ENCODE measurements around the gene OLIG1.

Gene OLIG1

DNA sequence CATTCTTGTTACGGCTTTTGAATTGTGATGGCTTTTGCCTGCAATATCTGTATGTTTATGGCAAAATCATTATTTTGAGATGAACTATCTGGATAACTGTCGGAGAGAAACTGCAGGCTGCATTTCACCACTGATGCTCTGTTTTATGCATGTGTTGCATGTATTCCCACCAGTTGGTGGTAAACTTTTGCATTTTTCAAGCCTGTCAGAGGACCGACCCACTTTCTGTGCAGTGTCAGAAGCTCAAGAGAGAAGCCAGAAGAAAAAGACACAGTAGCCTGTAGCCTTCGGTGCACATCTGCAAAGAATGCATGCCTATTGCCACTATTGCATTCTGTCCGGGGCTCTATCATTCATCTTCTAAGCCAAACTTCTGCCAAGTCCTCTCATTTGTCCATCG, 41.6 kb downstream of the OLIG1 start:
- no peak overlapping the region for H3K27ac ChIP-seq
- TF ChIP-seq, protein P1, sequence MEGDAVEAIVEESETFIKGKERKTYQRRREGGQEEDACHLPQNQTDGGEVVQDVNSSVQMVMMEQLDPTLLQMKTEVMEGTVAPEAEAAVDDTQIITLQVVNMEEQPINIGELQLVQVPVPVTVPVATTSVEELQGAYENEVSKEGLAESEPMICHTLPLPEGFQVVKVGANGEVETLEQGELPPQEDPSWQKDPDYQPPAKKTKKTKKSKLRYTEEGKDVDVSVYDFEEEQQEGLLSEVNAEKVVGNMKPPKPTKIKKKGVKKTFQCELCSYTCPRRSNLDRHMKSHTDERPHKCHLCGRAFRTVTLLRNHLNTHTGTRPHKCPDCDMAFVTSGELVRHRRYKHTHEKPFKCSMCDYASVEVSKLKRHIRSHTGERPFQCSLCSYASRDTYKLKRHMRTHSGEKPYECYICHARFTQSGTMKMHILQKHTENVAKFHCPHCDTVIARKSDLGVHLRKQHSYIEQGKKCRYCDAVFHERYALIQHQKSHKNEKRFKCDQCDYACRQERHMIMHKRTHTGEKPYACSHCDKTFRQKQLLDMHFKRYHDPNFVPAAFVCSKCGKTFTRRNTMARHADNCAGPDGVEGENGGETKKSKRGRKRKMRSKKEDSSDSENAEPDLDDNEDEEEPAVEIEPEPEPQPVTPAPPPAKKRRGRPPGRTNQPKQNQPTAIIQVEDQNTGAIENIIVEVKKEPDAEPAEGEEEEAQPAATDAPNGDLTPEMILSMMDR (IDR thresholded peaks at IDR 0.05), result no peak
- no peak for TF ChIP-seq ZFX (IDR thresholded peaks at IDR 0.05; ENCODE audit: borderline replicate concordance)

DNA sequence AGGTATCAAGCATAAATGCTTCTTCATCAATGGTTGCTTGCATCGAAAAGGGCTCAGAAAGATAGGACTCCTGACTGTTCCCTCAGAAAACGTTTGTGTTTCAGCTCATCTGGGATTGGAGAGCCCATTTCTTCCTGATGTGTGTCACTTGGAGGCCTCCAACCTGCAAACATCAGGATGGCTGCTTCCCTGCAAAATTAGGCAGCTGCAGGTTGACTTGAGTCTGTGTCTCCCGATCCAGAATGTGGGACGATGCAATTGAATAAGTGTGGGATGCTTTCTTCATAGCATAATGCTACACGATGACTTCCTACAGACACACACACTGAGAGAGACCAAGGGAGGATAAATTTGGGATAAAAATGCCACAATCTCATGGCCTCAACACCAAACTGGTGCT, 42.2 kb downstream of the OLIG1 start:
- no peak overlapping the region for H3K27ac ChIP-seq
- TF ChIP-seq, protein P1 (IDR thresholded peaks at IDR 0.05), result no peak
- TF ChIP-seq ZFX (IDR thresholded peaks at IDR 0.05; ENCODE audit: borderline replicate concordance), result no peak

DNA sequence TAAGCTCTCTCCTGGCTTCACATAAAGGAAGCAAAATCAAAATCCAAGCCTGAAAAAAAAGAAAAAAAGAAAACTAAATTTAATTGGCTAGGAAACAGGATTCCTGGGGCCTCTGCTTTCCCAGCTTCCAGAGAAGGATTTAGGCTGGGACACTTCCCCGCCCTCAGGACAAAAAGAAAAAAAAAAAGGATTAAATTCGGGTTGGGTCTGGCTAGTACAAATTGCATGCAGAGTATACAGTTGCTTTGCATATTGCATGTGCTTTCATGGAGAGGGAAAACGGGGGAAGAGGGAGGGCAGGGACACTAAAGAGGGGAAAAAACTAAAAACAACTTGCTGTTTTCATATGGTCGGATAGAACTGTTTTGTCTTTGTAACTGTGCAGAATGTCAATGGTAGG, 42.7 kb downstream of the OLIG1 start:
- no peak overlapping the region for H3K27ac ChIP-seq
- TF ChIP-seq ZFX (IDR thresholded peaks at IDR 0.05; ENCODE audit: borderline replicate concordance), result no peak
- TF ChIP-seq, protein P1 (IDR thresholded peaks at IDR 0.05), result no peak

DNA sequence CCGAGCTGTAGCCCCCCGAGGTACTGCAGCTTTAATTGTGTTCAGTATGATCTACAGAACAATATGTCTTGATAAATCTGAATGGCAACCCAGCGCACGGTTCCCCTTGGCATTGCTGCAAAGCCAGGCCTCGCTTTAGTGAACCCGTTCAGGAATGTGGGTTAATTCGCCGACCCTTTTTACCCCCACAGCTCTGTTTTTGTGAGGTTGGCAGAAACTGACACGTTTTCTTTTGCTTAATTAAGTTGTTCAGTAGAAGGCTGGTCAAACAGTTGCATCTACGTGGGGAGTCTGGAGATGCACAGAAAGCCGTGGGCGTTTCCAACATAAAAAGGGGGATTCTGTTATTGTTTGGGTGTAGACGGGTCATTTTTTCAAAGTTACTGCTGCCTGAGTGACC, 43.2 kb downstream of the OLIG1 start:
- TF ChIP-seq ZFX (IDR thresholded peaks at IDR 0.05; ENCODE audit: borderline replicate concordance), result no peak
- TF ChIP-seq, protein P1 (IDR thresholded peaks at IDR 0.05), result no peak

DNA sequence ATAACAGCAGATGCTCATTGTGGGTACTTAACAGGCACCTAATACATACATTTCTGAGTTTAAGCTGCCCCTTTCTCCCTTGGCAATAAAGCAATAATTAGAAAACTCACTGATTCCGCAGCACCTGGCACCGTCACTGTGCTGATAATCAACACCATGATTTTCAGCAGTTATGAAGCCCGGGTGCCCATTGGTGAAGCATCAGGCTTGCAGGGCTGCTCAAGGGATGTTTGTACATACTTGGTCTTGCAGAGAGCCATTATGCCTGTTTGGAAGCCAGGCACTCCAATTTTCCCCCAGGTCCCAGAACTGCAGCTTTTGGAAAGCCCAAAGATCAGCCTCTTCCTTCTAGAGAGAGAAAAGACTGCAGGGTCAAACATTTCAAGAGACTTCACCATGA, 44.3 kb downstream of the OLIG1 start:
- H3K27ac ChIP-seq, result no peak overlapping the region
- TF ChIP-seq, protein P1 (IDR thresholded peaks at IDR 0.05), result no peak
- no peak for TF ChIP-seq ZFX (IDR thresholded peaks at IDR 0.05; ENCODE audit: borderline replicate concordance)

More for the DNA sequence above, 43.2 kb downstream of the OLIG1 start:
- no peak overlapping the region for H3K27ac ChIP-seq

DNA sequence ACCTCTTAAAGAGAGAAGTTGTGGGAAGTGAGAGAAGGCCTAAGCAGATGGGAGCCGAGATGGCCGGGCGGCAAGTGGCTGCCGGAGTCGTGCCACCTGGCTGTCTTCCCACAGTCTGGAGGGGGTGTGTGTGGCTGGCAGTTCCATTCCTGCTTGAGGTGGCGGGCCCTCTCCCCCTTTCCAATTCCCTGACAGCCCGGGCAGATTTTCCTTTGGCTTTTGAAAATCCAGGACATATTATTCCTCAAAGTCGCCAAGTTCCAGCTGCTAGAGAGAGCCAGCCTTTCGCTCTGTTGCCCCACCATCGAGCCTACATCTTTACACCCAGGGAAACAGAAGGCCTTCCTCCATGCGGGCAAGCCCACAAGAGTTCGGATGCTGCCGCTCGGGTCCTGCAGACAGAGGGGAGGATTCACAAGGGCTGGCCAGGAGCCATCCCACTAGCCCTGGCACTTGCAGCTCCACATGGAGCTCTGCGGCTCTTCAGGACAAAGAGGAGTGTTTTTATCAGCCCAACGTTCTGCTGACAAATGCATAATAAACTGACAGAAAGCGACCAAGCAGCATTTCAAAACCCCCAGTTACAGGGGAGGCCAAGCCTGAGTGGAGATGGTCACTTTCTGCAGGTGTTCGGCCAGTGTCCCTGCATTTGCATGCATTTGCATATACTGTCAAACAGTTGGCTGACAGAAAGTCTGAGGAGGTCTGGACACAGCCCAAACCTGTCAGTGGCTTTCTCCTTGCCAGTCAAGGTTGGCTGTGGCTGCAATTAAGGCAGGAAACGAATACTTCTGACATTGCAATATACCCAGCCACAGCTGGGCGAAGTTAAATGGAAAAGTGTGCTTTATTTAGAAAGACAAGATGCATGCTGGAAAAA, 45.9 kb downstream of the OLIG1 start:
- no peak overlapping the region for H3K27ac ChIP-seq
- TF ChIP-seq, protein P1 (IDR thresholded peaks at IDR 0.05), result no peak
- no peak for TF ChIP-seq ZFX (IDR thresholded peaks at IDR 0.05; ENCODE audit: borderline replicate concordance)

DNA sequence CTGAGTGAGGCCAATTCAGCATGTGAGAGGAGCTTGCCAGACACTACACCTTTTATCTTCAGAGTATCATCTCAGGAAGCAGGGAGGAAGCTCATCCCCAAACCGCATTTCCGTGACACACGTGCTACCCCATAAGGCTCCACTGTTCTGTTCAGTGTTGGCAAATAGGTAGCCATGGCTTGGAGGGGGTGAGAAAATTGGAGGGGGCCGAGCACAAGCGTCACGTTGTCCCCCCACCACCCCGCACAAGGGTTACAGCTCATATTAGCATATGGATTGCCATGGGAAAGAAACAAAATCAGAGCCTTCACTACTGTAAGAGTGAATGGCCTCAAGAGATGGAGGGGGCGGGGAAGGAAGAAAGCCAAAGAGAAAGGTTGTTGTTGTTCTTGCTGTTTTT, 46.7 kb downstream of the OLIG1 start:
- no peak overlapping the region for H3K27ac ChIP-seq
- no peak for TF ChIP-seq ZFX (IDR thresholded peaks at IDR 0.05; ENCODE audit: borderline replicate concordance)
- TF ChIP-seq, protein P1 (IDR thresholded peaks at IDR 0.05), result no peak

All from 22Rv1 (cell line).